Ecto neural progenitor cell (in vitro differentiated cells): ENCODE results near the gene ALKBH8.
"Not testable (repeated sequence)": the region's sequence is repeated elsewhere in the genome, so short reads cannot be mapped to it uniquely, and the experiment has no call there.

Experiments
- DNase-seq: peaks from one replicate; pipeline ENCODE4 v3.0.0-alpha.2; 2018; ENCODE audit warnings: low spot score

Gene ALKBH8, protein sequence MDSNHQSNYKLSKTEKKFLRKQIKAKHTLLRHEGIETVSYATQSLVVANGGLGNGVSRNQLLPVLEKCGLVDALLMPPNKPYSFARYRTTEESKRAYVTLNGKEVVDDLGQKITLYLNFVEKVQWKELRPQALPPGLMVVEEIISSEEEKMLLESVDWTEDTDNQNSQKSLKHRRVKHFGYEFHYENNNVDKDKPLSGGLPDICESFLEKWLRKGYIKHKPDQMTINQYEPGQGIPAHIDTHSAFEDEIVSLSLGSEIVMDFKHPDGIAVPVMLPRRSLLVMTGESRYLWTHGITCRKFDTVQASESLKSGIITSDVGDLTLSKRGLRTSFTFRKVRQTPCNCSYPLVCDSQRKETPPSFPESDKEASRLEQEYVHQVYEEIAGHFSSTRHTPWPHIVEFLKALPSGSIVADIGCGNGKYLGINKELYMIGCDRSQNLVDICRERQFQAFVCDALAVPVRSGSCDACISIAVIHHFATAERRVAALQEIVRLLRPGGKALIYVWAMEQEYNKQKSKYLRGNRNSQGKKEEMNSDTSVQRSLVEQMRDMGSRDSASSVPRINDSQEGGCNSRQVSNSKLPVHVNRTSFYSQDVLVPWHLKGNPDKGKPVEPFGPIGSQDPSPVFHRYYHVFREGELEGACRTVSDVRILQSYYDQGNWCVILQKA

DNA sequence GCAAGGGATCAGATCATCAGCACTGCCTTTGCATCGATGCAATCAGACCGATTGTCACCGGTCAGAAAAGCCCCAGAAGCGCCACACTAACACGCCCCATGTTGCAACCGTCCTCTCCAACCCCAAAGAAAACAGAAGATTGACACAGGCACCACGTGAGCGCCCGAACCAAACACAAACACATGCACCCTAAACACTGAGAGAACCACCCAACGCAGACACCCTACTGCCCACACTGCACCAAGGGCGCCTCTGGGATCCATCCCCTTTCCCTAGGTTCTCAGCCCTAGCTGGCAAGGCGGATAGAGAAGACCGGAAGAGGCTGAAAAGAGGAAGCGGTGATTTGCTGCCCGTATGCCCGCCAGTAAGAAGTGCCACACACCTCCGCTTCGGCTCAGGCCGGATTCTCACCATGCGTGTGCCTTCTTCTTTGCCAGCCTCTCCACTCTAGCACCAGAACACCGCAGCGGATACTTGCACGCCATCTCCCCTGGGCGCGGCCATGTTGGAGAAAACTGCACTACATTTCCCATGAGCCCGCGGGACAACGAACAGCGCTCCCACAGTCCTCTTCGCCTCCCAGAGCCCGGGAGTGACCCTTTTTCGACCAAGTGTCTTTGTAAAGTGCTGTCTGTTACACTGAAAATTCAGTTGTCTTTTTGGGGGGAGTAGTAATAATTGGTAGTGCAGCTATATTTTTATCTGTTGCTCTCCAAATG is at the start of gene ALKBH8:
Gene ALKBH8 (minus strand): TSS at position 517 of the 719 bp plus-strand sequence. CDS start 4,842 bp downstream, outside the sequence.
- DNase-seq, result peak; percentile 85

DNA sequence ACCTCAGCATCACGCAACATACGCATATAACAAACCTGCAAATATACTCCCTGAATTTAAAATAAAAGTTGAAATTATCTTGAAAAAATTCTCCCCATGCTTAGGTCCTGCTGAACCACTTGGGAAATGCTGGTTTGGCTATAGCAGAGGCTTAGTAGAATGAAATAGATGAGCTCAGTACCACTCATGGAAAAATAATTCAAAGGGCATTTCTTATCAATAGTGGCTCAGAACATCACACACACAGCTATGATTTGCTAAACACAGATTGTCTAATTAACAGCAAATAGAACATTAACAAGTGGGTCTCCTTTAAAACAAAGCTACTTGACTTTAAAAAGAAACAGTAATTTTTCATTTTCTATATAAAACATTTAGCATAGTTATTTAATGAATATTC is 46.9 kb upstream of the ALKBH8 start:
- no peak for DNase-seq

DNA sequence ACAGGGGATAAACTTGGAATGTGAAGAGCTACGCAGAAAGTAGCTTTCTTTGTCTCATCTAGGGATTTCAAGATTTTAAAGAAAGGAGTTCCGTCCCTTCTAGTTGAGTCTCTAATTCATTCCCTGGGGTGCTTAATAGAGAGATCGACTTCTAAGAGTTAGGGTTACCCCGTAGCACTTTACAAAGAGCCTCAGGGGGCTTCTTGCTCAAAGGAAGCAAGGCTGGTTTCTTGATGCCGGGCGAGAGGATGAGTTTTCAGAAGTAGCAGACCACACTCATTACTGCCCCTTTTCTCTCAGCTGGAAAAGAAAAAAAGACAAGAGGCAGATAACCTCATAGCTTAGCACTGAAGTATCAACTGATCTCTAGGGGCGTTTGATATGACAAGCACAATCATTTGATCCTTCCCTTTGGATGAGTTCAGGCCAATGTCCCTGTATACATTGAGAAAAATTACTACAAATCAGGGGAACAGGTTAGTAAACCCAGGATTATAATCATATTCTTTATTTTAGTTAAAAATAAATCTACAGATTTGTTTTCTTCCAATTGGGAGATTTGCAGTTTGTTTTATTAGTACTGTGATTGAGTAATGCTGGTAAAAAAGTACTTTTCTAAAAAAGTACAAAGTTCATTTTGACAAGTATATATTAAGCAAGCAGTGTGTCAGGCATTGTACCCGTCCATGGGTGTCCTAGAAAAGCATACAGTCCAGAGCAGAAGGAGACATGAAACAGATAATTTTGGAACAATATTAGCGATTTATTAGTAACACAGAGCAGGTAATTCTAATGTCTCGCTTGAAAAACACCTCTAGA is 44.1 kb upstream of the ALKBH8 start:
- peak; percentile 54 for DNase-seq

DNA sequence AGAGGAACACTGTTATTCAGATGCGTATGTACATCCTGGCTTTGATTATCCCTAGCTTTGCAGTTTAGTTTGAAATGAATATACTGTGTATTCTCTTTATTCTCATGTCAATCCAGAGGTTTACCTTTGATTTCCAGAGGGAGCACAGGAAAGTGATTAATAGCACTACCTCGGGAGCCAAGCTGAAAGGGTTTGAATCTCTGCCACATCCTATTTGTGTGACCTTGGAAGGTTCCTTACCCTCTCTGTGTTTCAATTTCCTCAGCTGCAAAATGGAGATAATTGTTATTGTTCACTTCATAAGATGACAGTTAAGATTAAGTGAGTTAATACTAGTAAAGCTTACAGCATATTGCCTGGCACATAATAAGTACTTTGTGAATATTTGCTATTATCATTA is 43.3 kb upstream of the ALKBH8 start:
- DNase-seq, result no peak

DNA sequence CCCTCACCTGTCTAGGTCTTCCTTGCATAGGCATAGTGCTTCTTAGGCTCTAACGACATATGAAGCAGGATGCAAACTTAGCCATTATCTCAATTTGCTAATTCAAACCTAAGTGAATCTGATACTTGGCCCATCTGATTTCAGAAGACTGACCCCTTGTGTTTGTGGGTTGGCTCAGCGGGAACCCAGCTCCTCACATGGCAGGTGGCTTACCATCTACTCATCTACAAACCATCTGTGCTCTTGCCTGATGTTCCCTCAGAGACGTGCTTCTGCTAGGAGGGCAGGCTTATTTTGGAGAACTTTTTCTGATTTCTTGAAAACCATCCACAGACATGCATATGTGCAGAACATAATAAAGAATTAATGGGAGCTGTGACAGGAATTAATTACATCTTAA is 40.6 kb upstream of the ALKBH8 start:
- no peak for DNase-seq

DNA sequence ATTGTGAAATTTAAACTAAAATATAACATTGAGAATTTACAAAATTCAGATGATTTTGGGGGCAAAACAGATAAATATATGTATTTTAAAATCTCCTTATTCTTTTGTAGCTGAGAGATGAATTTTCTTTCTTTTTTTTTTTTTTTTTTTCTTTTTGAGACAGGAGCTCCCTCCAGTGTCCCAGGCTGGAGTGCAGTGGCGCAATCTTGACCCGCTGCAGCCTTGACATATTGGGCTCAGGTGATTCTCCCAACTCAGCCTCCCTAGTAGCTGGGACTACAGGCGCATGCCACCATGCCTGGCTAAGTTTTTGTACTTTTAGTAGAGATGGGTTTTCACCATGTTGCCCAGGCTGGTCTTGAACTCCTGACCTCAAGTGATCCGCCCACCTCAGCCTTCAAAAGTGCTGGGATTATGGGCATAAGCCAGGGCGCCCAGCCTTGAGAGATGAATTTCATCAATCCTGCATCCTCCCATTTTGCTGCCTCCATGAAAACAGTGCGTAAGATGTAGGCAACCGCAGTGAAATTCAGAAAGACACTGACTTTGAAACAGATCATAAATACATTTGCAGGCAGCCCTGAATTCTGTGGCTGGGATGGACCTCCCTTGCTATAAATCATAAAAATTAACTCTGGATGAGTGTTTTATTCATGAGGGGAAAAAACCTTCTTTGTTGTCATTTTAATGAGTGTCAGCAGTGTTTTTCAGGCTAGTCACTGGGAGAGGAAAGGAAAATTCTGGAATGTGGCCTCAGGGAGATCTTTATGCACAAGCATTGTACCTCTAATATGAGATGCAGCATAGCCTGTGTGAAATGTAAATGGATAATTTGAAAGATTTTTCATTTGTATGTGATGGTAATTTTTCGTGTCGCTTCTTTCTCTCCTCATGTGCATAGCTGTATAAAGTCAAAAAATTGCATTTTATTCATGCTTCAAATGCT is 39.8 kb upstream of the ALKBH8 start:
- DNase-seq, result no peak

DNA sequence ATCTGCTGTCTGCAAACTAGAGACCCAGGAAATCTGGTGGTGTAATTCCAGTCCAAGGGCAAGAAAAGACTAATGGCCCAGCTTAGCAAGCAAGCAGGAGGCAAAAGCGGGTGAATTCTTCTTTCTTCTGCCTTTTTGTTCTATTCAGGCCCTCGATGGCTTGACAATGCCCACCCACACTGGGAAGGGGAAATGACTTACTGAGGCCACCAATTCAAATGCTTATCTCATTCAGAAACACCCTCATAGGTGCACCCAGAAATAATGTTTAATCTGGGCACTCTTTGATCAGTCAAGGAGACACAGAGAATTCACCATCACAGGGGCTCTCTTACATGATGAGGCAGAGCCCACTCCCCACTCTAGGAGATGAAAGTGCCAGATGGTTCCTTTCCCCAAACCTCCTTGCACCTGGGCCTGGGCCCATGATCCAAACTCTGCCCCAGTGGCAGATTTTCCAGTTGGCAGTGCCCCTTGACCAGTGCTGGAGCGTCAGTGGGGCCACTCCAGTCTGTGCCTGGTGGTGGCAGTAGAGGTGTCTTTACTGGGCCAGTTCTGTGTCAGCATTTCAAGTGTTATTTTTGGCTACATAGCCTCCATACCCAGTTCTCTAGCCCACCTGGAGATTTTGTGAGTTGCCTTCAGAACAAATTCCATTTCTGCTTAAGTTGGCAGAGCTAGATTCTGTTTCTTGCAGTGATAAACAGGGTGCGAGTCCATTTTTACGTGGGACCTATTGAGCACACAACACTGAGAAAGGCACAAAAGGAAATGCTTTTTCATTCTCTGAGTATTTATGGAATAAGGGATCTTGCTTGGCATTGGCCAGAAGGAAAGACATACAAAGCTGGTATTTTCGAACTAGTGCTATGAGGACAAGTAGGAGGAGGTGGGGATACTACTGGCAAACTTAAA is 32.9 kb upstream of the ALKBH8 start:
- DNase-seq, result no peak

DNA sequence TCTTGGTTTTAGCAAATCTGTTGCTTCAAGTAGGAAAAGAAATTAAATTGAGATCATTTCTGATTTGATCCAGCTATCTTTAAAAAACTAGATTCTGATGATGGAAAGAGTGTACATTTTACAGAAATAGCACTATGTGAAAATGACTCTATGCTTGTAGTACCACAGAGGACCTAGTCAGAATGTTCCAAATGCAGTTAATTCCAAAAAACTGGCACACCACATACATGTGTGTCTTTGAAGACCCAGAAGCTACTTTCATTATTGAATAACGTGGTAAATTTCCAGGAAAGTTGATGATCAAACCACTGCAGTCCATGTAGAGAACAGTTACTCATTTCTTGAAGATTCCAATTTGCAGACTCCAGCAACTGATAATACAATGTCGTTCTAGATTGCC is 29.2 kb upstream of the ALKBH8 start:
- DNase-seq, result no peak

DNA sequence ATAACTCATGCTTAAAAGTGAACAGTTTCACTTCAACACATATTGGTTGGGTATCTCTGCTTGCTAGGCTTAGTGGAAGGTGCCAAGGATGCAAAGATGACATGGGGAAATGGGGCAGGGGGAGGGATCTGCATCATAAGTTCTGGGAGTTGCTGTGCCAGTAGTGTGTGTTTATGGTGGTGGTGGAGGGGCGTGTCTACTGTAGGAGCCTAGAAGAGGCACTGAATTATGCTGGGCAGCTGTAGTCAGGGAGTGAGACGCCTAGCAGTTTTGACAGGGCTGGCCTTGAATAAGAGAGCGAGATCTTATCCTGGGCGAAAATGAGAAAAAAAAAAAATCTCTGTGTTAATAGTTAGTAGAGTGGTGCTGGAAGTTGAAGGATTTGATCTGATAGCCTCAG is 28.4 kb upstream of the ALKBH8 start:
- no peak for DNase-seq

DNA sequence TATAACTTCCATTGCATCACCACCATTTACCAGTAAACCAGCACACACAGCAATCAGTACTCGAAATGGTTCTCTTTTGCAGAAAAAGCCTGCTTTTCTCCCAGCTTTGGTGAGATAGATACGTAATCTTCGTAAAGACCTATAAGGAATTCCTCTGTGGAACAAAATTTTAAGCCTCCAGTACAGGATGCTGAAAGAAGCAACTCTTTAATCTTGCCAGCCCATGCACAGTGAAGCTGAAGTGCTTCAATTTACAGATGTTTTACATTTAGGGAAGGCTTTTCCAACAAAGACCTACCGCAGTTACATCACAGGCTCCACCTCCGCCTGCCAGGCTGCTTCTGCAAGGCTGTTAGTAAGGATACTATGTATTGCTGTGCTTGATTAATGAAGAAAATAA is 27.3 kb upstream of the ALKBH8 start:
- no peak for DNase-seq

DNA sequence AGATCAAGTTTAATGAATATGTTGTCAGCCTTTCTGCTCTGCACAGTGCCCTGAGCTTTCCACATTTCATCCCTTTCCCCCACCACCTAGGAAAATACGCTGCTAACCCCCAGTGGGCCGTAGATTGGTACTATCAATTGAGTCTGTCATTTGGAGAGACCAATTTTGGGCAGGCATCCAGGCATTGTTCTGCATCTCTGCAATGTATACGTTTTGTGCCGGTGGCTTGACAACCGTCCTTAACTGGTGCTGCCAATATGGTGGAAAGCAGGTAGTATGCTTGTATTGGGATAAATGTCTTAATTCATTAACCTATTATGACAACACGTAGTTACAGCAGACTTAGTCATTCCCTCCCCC is 26.7 kb upstream of the ALKBH8 start:
- no peak for DNase-seq

DNA sequence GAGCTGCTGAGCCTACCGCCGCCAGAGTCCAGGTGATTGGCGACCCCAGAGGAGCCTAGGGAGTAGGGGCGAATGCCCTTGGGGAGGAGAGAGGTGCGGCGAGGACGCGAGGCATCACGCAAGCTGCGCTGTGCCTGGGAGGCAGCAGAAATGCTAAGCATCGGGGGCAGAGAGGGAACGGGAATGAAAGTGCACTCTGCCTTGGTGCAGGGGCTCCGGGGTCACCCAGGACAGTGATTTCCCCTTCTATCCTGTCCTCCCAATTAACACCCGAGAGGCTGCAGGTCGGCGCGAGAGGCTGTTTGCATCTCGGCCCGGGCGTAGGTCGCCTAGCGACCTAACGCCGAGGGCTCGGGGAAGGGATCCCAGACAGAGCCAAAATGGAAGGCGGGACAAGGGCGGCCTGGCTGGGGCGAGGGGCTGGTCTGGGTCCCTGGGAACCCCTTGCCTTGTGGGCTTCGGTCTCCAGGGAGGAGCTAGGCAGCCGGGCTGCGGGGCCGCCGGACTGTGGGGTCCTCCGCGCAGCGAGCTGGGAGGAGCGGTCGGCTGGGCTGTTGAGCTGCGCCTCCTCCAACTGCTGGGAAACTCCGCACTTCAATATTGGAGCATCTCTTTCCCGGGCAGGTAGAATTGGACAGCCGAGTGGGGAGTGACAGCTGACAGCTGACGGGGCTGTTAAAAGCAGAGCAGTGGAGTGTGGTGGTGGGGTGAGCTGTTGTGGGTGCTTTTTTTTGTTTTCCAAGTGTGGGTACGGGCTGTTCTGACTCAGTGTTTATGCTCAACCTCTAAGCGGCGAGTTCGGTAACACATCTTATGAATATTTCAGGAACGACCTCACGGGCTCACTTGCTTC is 26.1 kb upstream of the ALKBH8 start:
- DNase-seq, result peak; percentile 73

DNA sequence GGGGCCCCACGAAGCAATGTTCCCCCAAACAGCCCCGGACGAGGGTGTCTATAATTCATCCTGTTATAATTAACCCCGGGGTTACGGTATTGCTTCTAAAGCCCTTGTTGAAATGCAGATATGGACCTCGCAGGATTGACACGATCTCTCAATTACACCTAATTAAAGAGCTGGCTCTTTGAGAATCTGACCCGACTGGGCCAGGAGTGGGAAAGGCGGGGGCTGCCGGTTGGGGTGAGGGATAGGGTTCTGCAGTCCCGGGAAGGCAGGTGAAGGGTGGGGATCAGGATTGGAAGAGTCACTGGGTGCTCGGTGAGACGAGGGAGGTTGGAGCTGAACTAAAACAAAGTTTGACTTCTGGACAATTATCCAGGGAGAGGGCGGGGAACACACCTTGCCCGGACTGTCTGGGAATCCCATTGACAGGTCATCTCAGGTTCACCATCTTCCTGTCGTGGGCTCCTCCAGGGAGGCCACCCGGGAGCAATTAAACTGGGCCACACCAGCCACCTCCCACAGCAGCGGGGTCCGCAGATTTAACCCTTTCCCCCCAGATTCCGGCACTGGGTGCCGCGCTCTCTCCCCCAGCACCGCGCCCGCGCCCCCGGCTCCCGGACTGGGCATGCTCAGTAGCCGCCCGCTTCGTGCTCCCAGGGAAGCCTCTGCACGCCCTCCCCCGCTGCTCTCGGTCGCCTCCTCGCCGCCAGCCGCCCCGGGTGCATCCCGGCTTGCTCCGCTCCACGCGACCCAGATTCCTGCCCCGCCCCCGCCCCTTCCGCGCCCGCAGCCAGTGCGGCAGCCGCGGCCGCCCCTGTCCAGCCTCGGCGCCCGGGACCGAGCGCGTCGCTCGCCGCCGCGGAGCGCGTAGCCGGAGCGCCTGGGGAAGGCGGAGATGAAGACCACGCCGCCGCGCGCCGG is 25.2 kb upstream of the ALKBH8 start, which contains the start of gene ELMOD1:
Gene ELMOD1 (plus strand): TSS at position 688 of the 918 bp plus-strand sequence. CDS start 27,043 bp downstream, outside the sequence.
- DNase-seq, result peak; percentile 83

DNA sequence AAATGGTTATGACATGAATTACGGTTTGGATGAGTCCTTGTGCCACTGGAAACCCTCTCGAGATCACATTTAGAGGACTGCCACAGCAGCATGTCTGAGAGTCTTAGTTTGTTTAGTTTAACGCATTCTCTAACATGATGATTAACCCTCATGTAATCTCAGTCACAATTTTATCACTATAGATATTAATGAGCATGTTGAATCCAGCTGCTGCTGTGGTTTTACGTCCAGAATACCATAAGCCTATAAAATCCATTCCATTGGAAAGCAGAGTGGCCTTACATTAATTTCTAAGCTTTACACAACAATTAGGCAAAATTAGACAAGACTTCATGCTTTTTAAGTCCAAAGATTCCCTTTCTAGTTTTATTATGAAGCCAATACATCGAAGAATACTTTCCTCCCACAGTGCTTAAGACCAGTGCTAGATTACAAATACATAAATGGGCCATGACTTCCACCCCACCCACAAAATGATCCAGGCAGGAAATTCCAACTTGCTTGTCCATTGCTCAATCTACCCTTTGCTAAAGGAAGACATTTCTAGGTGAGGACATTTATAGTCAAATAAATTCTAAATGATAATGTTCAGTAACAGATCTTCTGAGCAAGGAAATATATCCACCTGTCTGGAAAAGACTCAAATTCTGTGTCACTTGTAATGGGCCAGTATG is 21.9 kb upstream of the ALKBH8 start:
- no peak for DNase-seq

DNA sequence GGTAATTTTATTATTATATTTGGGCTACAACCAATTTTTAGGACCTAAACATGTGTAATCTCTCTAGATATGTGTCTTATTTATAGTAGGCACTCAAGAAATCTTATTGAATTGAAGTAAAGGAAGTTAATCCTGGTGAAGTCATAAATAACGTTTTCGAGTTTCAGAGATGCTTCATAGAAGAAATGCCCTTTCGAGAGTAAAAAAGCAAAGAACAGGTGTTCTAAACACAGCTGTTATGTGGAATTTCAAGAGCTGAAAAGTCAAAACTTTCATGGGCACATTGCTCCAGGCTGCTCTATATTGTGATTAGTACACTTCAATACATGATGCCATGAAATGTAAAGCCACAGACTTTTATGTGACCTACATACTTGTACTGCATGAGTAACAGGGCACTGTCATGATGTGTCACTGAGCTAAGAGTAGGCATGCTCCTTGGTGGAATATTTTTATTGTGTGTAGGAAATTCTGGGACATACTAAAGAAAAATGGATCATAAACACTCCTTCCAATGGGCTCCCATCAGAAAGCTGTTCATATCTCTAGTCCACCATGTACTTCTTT is 18.2 kb upstream of the ALKBH8 start:
- no peak for DNase-seq

DNA sequence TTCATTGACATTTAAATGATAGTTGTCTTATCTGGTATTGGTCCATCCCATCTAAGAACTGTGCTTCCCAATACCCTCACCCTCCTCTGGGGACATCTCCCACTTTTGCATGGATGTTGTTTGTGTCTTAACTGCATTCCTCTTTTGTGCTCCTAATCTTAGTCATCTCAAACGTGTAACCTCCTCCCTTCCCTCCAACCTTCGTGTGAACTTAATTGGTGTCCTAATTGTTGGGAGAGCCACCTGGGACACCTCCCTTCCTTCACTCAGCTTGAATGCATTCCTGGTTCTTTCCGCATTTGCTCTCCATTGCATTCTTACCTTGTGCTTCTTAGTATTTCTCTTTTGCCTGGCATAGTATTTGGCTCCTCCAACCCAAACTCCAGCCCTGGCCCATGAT is 15.6 kb upstream of the ALKBH8 start:
- DNase-seq, result no peak

DNA sequence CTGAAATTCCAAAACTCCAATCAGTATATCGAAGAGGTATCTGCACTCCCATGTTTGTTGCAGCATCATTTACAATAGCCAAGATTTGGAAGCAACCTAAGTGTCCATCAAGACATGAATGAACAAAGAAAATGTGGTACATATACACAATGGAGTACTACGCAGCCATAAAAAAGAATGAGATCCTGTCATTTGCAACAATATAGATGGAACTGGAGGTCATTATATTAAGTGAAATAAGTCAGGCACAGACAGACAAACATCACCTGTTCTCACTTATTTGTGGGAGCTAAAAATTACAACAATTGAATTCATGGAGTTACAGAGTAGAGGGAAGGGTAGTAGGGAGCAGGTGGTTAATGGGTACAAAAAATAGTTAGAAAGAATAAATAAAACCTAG is 13.6 kb upstream of the ALKBH8 start:
- DNase-seq, result not testable (repeated sequence)
